ENCODE results near the gene FER1L5.

FER1L5 gene

DNA sequence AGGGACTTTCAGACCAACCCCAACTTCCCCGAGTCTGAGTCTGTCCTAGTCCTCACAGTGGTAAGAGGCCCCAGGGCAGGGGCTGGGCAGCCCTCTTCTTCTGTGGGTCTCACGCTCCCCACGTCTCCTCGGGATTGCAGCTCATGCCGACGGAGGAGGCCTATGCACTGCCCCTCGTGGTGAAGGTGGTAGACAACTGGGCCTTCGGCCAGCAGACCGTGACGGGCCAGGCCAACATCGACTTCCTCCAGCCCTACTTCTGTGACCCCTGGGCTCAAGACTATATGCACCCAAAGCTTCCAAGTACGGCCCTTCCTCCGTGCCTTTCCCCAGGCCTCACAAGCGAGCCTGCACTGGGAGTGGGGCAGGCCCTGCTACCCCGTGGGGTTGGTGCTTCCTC is 53.0 kb downstream of the FER1L5 start:
- DNase-seq (ENCODE audit: low read depth, low spot score), result no peak

DNA sequence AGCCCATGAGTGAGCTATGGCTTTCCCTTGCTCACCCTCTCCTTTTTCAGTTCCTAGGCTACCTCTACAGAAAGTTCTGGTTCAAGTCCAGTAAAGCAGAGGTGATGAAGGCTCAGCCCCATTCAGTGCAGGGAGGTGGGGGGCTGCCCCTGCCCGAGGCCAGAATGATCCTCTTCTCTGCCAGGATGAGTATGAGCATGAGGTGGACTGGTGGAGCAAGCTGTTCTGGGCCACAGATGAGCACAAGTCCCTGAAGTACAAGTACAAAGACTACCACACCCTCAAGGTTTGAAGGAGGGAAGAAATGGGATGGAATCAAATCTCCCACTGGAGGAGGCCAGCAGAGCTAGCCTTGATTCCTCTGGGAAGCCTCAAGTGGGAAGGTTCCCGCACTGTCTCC is 54.9 kb downstream of the FER1L5 start:
- DNase-seq (ENCODE audit: low read depth, low spot score), result no peak

- no peak for DNase-seq (ENCODE audit: low read depth, low spot score)
Measured at GRCh38 chr2:96698221-96698861, 55.8 kb downstream of the FER1L5 start.

- DNase-seq (ENCODE audit: low read depth, low spot score), result no peak
Measured at GRCh38 chr2:96699021-96699420, 56.5 kb downstream of the FER1L5 start.

DNA sequence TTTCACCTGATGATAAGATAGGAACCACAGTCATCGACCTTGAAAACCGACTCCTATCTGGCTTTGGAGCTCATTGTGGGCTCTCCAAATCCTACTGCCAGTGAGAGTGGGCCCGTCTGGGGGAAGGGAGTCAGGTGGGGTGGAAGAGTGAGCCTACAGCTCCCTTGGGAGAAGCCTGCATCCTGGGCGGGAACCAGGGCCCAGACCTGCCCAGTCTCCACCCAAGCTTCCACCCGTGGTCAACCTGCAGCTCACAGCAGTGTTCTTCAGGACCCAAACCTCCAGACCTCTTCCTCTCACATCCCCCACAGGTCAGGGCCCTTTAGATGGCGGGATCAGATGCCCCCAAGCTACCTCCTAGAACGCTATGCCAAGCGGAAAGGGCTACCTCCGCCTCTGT is 57.1 kb downstream of the FER1L5 start:
- no peak for DNase-seq (ENCODE audit: low read depth, low spot score)

DNA sequence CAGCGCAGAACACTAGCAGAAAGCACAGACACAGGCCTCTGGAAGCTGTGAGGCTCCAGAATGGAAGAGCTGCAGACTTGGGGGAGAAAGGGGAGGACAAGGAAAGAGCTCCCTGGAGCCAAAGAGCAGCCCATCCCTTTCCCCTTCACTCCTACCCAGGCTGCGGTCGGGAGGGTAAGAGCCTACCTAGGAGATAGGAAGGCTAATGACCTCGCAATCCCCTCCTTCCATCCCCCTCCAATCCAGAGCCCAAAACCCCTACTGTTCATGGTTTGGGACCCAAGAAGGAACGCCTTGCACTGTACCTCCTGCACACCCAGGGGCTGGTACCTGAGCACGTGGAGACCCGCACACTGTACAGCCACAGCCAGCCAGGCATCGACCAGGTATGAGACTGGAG is 57.5 kb downstream of the FER1L5 start:
- no peak for DNase-seq (ENCODE audit: low read depth, low spot score)

- DNase-seq (ENCODE audit: low read depth, low spot score), result no peak
Measured at GRCh38 chr2:96701636-96702035, 59.1 kb downstream of the FER1L5 start.

DNA sequence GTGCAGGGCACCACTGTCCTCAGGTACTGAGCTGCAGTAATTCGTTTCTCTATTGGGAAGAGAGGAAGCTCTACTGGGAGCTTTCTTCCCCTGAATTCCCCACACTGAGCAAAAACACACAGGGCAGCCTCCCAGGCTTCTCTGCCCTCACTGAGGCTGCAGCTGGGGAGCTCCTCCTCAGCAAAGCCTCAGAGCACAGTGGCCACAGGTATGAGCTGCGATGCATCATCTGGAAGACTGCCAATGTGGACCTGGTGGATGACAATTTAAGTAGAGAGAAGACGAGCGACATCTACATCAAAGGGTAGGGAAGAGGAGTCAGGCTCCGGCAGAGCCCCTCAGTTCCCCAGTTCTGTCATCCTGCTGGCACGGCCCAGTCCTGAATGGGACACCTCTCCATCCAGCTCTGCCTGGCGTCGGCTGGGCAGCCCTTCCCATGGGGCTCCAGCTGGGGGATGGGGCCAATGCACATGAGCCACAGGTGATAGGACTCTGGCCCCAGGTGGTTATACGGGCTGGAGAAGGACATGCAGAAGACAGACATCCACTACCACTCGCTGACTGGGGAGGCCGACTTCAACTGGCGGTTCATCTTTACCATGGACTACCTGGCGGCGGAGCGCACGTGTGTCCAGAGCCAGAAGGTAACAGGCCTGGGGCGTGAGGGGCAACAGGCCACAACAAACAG is 59.7 kb downstream of the FER1L5 start:
- DNase-seq (ENCODE audit: low read depth, low spot score), result no peak

GRCh38 chr2:96703021-96703751 is 60.6 kb downstream of the FER1L5 start:
- DNase-seq (ENCODE audit: low read depth, low spot score), result no peak

DNA sequence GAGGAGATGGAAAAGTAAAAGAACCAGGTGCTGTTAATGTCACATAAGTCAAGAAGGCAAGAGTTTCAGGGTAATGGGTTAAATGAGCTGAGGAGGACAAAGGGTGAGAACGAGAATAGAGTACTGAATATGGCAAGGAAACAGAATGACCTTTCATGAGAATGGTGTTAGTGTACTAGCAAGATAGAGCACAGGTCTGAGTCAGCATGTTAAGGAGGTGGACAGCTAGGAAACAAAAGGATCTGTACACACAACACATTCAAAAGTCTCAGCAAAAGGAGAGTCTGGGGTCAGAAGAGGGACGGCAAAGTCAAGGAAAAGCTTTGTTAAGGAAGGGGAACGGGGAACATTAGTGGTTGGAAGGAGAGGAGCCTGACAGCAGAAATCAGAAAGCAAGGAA is 68.4 kb downstream of the FER1L5 start:
- no peak for DNase-seq (ENCODE audit: low read depth, low spot score)

DNA sequence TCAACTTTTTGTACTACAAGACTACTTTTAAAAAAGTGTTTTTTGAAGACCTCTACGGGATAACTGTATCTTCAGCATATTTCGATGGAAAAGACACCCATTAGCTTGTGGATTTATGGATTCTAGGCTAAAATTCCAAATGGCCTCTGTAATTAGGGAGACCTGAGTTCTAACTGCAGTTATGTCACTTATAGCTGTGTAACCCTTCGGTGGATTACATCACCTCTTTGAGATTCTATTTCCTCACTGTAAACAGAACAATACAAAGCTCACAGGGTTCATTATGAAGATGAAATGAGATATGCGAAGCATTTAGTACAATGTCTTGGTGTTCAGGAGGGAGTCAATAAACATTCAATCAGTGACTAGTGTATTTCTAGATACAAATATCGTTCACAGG is 73.1 kb downstream of the FER1L5 start:
- DNase-seq (ENCODE audit: low read depth, low spot score), result no peak

DNA sequence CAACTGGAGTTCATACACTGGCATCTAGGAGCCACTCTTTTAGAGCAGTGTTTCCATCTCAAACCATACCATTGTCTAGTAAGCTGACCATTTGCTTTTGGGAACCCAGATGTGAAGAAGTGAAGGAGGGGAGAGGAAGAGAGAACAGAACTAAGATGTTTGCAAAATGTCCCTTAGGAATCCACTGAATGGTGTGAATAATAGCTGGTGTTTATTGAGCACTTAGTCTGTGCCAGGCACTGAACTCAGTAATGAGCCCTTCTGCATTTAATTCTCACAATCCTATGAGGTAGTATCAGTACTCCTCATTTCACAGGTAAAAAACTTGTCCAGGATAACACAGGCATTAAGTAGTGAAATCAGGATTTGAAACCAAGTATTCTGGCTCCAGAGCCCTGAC is 73.8 kb downstream of the FER1L5 start:
- DNase-seq (ENCODE audit: low read depth, low spot score), result no peak

- no peak for DNase-seq (ENCODE audit: low read depth, low spot score)
Measured at GRCh38 chr2:96726131-96726530, 83.6 kb downstream of the FER1L5 start.

DNA sequence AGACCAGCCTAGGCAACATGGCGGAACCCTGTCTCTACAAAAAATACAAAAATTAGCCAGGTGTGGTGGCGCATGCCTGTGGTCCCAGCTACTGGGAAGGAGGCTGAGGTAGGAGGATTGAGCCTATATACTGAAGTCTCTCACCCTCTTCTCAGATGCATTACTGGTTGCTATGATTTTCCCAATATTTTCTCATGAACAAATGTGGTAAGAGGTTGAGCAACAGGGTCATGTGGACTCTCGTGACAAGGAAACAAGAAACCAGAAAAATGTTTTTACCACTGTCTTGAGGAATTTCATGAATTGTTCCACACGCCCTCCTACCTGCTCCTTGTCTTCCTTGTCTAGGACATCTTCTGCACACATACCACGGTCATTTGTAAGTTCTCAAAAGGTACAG is 84.9 kb downstream of the FER1L5 start:
- no peak for DNase-seq (ENCODE audit: low read depth, low spot score)

- no peak for DNase-seq (ENCODE audit: low read depth, low spot score)
Measured at GRCh38 chr2:96729748-96730147, 87.2 kb downstream of the FER1L5 start.

DNA sequence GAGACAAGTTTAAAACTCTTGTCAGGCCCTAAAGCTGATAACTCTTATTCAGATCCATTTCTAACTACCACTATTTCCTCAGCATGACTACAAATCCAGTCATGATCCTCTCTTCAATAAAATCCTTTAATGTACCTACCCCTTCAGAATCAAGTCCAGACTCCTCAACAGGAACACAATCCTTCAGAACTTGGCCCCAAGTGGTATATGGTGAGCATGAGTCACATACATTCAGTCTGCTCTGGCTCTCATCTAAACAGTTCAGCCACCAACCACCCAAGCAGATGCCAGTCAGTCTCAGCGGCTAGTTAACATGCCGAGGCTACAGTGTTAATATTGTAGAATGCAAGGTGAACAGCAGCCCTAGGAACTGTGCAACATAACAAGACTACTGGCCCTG is 87.6 kb downstream of the FER1L5 start:
- DNase-seq (ENCODE audit: low read depth, low spot score), result no peak

- no peak for DNase-seq (ENCODE audit: low read depth, low spot score)
Measured at GRCh38 chr2:96733931-96734330, 91.4 kb downstream of the FER1L5 start.

DNA sequence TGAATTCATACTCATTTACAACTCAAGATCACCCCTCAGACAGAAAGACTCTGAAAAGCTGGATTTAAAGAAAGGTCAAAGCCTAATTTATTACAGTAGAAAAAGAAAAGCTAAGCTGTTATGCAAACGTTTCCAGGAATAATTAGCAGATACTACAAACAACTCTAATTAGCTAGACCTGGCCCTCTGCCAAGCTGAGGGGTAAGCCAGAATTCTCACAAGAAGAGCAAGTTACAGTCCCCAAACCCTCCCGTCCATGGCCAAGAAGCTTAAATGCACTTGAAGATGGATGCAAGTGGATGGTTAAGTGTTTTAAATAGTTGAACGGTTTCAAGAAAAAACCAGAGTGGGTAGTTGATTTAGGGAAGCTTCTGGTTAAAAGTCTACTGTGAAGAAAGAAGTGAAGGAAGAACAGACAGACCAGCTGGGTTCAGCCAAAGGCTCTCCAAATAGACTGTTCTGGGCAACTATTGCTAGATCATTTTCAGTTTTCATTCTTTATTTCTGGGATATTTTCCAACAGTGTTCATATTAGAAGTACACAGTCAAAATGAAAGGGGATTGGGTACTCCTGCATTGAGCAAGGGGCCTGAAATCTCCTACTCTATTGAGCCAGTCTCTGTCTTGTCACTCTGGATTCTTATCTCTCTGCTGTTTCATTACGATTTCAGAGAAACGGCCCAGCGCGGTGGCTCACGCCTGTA is 92.5 kb downstream of the FER1L5 start:
- no peak for DNase-seq (ENCODE audit: low read depth, low spot score)

DNA sequence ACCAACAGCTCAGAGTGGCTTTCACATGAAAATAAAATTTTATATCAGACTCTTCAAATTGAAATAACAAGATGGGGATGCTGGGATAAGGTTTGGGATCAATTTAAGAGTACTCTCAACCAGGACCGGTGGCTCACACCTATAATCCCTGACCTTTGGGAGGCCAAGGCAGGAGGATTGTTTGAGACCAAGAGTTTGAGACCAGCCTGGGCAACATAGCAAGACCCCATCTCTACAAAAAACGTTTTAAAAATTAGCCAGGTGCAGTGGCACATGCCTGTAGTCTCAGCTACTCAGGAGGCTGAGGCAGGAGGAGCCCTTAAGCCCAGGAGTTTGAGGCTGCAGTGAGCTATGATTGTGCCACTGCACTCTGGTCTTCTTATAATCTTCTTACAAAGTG is 94.7 kb downstream of the FER1L5 start:
- DNase-seq (ENCODE audit: low read depth, low spot score), result no peak

GRCh38 chr2:96737831-96738230 is 95.3 kb downstream of the FER1L5 start:
- DNase-seq (ENCODE audit: low read depth, low spot score), result no peak

DNA sequence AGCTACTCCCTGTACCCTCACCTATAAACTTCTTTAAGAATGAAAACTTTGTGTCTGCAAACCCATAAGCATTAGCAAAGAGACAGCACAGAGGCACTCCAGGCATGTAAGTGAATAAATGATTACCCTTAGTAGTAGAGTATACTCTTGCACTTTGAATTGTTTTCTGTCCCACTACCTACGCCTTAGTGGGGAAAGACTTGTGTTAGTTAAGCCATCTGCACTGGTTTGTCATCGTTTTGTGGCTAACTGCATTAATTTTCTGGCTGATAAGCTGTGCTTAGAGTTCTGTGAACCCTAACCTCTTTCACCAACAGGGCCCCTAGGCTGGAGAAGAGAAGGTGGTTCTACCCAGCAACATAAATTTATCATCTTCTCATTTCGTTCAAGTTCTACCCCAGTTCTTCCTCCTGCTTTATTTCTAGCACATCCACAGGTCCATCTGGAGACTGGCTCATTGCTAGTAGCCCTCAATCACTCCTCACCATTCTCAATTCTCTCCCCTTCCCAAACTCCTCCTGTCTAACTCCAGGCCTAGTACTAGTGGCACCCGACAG is 96.6 kb downstream of the FER1L5 start:
- DNase-seq (ENCODE audit: low read depth, low spot score), result no peak
